ENCODE results near the gene EFCAB5. TPM values are rescaled to one million over a fixed set of nuclear protein-coding genes. Genes with fewer than 3 reads are reported as not detected.
"Not testable (repeated sequence)": the region's sequence is repeated elsewhere in the genome, so short reads cannot be mapped to it uniquely, and the experiment has no call there.

EFCAB5 gene
- total RNA-seq, 1 donor from 2014 or later: 0.26 TPM

DNA sequence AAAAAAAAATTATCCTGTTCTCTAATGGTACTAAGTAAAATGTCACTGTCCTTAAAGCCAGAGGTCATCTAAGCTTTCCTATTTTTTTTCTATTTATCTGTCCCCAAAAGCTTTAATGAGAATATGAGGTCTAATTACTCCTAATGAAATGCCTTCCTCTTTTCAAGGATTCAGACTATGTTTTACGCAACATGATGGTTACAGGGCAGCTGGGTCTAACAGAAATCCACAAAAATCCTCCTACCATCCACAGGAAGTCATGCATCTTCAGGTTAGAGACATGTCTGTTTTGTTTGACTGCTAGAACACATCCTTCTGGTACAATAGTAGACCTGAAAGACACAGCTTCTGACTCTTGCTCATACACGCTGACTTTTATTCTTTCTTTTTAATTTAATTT lies 145.5 kb downstream of the EFCAB5 start:
- Mint-ChIP-seq H3K27me3 (ENCODE audit: unreplicated experiment) (peaks cover 1% of the 10 kb centered on the region), H3K36me3 (ENCODE audit: low read depth, unreplicated experiment) (no peaks in the 10 kb centered on the region), H3K4me3 (ENCODE audit: unreplicated experiment) (no peak overlapping the region), H3K27ac (ENCODE audit: unreplicated experiment) (no peak overlapping the region), H3K4me1 (ENCODE audit: unreplicated experiment) (peaks cover 10% of the 10 kb centered on the region), H3K9me3 (ENCODE audit: unreplicated experiment) (no peaks in the 10 kb centered on the region)
- TF ChIP-seq, protein P1, sequence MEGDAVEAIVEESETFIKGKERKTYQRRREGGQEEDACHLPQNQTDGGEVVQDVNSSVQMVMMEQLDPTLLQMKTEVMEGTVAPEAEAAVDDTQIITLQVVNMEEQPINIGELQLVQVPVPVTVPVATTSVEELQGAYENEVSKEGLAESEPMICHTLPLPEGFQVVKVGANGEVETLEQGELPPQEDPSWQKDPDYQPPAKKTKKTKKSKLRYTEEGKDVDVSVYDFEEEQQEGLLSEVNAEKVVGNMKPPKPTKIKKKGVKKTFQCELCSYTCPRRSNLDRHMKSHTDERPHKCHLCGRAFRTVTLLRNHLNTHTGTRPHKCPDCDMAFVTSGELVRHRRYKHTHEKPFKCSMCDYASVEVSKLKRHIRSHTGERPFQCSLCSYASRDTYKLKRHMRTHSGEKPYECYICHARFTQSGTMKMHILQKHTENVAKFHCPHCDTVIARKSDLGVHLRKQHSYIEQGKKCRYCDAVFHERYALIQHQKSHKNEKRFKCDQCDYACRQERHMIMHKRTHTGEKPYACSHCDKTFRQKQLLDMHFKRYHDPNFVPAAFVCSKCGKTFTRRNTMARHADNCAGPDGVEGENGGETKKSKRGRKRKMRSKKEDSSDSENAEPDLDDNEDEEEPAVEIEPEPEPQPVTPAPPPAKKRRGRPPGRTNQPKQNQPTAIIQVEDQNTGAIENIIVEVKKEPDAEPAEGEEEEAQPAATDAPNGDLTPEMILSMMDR (IDR thresholded peaks at IDR 0.05; ENCODE audit: unreplicated experiment): no peak
- no peak for DNase-seq (ENCODE audit: low spot score)

DNA sequence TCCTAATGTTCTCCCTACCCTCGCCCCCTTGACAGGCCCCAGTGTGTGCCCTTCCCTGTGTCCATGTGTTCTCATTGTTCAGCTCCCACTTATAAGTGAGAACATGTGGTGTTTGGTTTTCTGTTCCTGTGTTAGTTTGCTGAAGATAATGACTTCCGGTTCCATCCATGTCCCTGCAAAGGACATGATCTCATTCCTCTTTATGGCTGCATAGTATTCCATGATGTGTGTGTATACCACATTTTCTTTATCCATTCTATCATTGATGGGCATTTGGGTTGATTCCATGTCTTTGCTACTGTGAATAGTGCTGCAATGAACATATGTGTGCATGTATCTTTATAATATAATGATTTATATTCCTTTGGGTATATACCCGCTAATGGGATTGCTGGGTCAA lies 146.0 kb downstream of the EFCAB5 start:
- H3K27me3 Mint-ChIP-seq (ENCODE audit: unreplicated experiment); H3K27ac Mint-ChIP-seq (ENCODE audit: unreplicated experiment): not testable (repeated sequence)
- H3K4me1 Mint-ChIP-seq (ENCODE audit: unreplicated experiment): peaks cover 10% of the 10 kb centered on the region

DNA sequence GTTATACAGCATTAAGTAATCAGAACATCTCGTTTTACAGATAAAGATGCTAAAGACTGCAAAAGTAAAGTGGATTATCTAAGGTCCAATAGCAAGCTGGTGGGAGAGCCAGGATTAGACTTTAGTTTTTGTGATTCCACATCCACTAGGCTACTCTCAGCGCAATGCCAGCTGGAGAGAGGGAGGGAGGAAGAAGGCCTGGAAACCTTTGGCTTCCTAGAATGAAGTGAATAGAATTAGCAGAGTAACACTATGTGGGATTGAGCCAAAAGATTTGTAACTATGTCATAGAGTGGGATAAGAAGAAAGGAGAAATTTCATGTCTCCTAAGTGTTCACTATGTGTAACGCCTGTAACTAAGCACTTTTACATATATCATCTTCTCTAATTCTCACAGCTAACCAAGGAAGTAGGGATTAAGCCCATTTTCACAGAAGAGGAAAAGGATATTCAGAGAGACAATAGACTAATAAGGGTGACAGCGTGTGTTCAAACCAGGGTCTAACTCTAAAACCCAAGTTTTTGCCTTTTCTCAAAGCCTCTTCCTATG lies 149.8 kb downstream of the EFCAB5 start:
- Mint-ChIP-seq H3K36me3 (ENCODE audit: low read depth, unreplicated experiment) (no peaks in the 10 kb centered on the region), H3K27ac (ENCODE audit: unreplicated experiment) (peak overlapping the region; percentile 73), H3K4me3 (ENCODE audit: unreplicated experiment) (no peak overlapping the region), H3K9me3 (ENCODE audit: unreplicated experiment) (no peaks in the 10 kb centered on the region), H3K27me3 (ENCODE audit: unreplicated experiment) (peaks cover 4% of the 10 kb centered on the region), H3K4me1 (ENCODE audit: unreplicated experiment) (peaks cover 23% of the 10 kb centered on the region)
- TF ChIP-seq, protein P1 (IDR thresholded peaks at IDR 0.05; ENCODE audit: unreplicated experiment): no peak
- no peak for DNase-seq (ENCODE audit: low spot score)

More for the DNA sequence above, 146.0 kb downstream of the EFCAB5 start:
- H3K36me3 Mint-ChIP-seq (ENCODE audit: low read depth, unreplicated experiment); DNase-seq (ENCODE audit: low spot score); H3K9me3 Mint-ChIP-seq (ENCODE audit: unreplicated experiment); H3K4me3 Mint-ChIP-seq (ENCODE audit: unreplicated experiment): not testable (repeated sequence)

DNA sequence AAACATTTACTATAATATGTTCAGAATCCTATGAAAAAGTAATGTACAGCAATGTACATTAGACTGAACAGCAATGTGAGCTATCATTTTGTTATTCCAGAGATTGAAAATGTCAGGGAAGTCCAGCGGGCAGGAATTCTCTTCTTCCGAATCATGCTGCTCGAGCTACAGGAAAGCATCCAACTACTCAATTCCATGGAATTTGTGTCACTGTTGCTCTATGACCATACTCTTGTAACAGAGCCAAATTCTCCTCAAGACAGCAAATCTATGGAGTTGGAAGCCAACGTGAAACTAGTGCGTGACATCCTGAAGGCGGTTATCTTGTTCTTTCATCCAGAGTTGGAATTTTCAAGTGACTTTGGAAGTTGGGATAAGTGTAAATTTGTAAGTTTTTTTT lies 150.3 kb downstream of the EFCAB5 start:
- DNase-seq (ENCODE audit: low spot score): no peak
- H3K27me3 Mint-ChIP-seq (ENCODE audit: unreplicated experiment): peaks cover 4% of the 10 kb centered on the region
- TF ChIP-seq, protein P1 (IDR thresholded peaks at IDR 0.05; ENCODE audit: unreplicated experiment): no peak
- no peaks in the 10 kb centered on the region for H3K9me3 Mint-ChIP-seq (ENCODE audit: unreplicated experiment)
- no peak overlapping the region for H3K27ac Mint-ChIP-seq (ENCODE audit: unreplicated experiment)
- no peaks in the 10 kb centered on the region for H3K36me3 Mint-ChIP-seq (ENCODE audit: low read depth, unreplicated experiment)
- H3K4me3 Mint-ChIP-seq (ENCODE audit: unreplicated experiment): no peak overlapping the region
- peaks cover 23% of the 10 kb centered on the region for H3K4me1 Mint-ChIP-seq (ENCODE audit: unreplicated experiment)

DNA sequence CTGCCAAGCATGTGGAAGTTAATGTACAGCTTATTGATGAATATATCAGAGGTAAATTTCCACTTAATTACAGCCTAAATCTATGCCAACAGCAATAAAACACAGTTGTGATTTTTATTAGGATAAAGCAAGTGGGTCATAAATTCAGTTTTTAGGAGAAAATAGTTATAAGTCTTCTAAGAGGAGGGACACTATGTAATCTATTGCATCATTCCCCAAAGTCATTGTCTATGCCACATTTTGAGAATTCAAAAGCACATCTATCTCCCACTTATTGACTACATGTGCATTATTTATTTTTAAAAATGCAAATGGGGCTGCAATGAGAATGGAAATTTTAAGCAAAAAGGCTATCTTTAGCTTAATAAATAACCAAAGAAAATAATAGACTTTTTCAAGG lies 151.5 kb downstream of the EFCAB5 start:
- TF ChIP-seq, protein P1 (IDR thresholded peaks at IDR 0.05; ENCODE audit: unreplicated experiment): no peak
- H3K9me3 Mint-ChIP-seq (ENCODE audit: unreplicated experiment): no peaks in the 10 kb centered on the region

More for the DNA sequence above, 151.5 kb downstream of the EFCAB5 start:
- no peak for DNase-seq (ENCODE audit: low spot score)
- Mint-ChIP-seq H3K27ac (ENCODE audit: unreplicated experiment) (no peak overlapping the region), H3K36me3 (ENCODE audit: low read depth, unreplicated experiment) (no peaks in the 10 kb centered on the region), H3K4me1 (ENCODE audit: unreplicated experiment) (peaks cover 23% of the 10 kb centered on the region), H3K27me3 (ENCODE audit: unreplicated experiment) (peaks cover 2% of the 10 kb centered on the region), H3K4me3 (ENCODE audit: unreplicated experiment) (no peak overlapping the region)
